HUDEP-2 (cell line): Measurements from ENCODE around the gene DSCAML1.

Experiments
- DNase-seq, 76 experiments: peaks; one replicate each; lab custom pipeline; 2025; ENCODE audit not compliant: unreplicated experiment in 76 of 76; lab: John Stamatoyannopoulos, UW

Gene DSCAML1

DNA sequence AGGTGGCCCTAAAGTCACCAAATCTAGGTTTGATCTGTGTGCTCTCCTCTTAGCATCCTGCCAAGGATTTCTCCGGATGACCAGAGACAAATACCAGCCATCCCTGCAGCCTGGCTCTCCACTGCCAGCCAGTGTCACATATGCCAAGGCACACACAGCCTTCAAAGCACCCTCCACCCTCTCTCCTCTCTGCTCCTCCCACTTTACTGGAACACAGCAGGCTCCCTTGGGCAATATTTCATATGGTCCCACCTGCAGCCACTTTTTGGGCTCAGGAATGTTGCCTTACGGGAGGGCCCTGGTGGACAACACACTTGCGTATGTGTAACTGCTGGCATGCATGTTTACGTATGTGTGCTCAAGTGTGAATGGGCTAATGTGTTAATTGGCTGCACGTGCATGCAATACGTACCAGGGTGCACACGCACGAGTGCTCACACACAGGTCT is 285.5 kb downstream of the DSCAML1 start:
- no peak for DNase-seq

- no peak for DNase-seq
Observed at GRCh38 chr11:117510646-117511045, 286.4 kb downstream of the DSCAML1 start.

- DNase-seq, result no peak
Observed at GRCh38 chr11:117509543-117509942, 287.5 kb downstream of the DSCAML1 start.

DNA sequence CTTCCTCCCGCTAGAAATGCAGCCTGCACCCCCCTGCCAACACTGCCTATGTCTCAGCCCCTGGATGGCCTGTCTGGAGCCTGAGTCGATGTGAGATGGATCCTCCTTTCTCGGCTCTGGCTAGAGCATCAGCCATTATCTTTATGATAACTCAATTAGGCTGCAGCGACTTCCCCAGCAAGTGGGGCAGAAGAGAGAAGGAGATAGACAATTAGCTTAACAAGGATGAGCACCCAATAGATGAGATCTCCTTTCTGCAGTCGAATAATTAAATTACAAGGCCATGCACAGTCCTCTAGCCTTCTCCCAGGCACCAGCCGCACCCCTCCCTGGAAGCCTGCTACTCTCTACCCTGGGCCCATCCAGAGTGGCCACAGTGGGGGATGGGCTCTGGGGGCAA is 290.0 kb downstream of the DSCAML1 start:
- no peak for DNase-seq

DNA sequence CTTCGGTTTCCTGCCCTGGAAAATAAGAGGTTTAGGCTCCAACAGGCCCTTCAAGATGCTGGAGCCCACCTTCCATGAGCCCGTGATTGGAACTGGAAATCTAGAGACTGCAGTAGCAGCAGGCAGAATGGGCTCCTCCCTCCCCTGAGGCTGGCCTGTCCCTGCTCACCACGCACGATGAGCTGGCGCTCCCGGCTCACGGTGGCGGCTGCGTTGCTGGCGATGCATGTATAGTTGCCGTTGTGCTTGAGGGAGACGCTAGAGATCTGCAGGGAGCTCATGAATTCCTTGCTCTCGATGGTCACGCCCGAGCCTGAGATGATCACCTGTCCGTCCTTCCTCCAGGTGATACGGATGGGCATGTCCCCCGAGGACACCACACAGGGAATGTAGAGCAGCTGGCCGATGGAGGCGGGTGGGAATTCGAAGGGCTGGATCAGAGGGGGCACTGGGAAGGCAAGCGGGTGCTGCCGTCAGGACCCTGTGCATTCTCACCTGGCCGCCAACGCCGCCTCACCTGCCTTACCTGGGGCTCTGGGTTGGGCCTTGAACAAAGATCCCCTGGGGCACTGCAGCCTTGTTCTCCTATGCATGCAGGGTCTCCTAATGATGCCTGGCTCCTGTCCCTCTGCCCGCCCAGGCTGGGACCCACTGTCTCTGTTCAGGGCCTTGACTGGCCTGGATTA is 291.6 kb downstream of the DSCAML1 start:
- no peak for DNase-seq

DNA sequence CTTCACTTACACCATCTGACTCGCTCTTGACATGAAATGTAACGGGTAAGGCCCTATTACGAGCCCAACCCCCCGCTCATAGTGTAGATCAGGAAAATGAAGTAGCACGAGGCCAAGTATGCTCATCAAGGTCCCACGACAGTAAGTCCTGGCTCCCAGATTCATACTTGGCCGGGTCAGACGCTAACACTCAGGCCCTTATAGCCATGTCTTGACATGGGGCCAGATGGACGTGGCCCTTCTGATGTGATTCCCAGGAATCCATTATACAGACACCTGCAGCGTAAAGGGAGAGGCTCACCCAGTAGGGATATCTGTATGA is 294.3 kb downstream of the DSCAML1 start:
- DNase-seq, result no peak

- DNase-seq, result no peak
Observed at GRCh38 chr11:117502015-117502778, 294.8 kb downstream of the DSCAML1 start.

- DNase-seq, result no peak
Observed at GRCh38 chr11:117501237-117501898, 295.6 kb downstream of the DSCAML1 start.

DNA sequence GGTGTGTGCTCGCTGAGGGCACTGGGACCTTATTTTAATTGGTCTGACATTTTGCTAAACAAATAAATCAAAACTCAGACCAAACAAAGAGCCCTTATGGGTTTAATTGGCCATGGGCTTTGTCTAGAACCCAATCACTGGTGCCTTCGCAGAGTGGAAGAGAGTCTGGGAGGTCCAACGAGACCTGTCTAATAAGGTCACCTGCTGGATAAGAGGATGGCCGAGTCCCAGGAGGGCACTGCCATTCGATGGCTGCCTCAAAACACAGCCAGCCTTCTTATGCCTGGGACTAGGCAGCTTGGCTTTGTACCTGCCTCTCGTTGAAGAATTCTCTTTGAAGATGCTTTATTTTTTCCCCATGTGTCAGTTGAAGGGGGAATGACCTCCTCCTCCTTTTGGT is 298.2 kb downstream of the DSCAML1 start:
- DNase-seq, result no peak

GRCh38 chr11:117497206-117497951 is 299.6 kb downstream of the DSCAML1 start:
- no peak for DNase-seq

GRCh38 chr11:117495357-117495756 is 301.7 kb downstream of the DSCAML1 start:
- no peak for DNase-seq

DNA sequence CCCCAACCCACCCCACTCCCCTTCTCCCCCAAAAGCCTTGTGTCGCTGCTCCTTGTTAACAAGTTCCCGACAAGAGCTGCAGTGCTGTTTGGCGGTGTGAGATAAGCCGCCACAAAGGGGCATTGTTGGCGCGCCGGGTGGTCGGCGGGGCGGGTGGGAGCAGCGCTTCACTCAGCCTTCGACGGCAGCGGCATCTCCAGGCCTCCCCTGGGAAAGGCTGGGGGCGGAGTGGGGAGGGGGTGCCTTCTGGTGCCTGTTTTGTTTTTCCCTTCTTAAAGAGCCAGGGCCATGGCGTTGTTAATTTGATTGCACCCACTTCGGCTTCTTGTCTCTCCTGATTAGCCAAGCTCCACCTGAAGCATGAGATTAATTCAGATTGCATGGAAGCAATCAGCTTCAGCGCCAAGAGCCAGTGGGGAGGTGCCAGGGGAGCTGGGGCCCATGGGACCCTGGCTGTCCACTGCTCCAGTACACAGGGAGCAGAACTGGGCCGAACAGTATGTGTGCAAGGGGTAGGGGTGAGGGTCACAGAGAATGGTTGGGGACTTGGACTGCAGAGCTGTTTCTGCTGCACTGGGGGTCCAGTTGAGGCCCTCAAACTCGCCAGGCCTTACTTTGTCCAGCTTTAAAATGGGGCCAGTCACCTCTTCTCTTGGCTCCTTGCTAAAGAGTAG is 304.3 kb downstream of the DSCAML1 start:
- DNase-seq, result no peak

- no peak for DNase-seq
Observed at GRCh38 chr11:117490911-117491310, 306.1 kb downstream of the DSCAML1 start.

DNA sequence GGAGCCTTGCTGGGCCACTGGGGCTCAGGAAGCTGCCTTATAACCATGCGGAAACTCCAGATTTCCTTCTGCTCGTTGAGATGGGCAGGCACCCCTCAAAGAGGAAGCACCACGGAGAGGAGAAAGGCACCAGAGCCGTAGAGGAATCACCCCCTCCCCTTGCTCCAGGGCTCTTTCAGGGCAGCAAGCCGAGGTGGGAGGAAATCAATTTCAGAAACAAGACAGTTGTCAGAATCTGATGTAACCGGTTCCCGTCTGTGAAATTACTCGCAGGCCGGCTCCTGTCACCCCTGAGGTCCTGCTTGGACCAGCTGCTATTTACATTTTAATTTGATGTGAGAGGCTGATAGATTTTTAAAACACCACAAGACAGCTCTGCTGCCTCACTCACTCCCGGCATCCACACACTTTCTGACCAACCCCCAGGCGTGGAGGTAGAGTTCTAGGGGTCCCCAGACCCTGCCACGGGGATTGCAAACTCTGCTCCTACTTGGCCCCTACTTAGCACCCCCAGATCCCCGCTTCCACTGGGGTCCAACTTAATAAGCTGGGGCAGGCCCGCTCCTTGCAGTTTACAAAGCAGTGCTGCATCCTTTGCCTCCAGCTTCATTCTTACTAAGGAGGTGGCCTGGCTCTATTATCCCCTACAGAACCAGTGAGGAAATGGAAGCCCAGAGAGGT is 306.9 kb downstream of the DSCAML1 start:
- no peak for DNase-seq

DNA sequence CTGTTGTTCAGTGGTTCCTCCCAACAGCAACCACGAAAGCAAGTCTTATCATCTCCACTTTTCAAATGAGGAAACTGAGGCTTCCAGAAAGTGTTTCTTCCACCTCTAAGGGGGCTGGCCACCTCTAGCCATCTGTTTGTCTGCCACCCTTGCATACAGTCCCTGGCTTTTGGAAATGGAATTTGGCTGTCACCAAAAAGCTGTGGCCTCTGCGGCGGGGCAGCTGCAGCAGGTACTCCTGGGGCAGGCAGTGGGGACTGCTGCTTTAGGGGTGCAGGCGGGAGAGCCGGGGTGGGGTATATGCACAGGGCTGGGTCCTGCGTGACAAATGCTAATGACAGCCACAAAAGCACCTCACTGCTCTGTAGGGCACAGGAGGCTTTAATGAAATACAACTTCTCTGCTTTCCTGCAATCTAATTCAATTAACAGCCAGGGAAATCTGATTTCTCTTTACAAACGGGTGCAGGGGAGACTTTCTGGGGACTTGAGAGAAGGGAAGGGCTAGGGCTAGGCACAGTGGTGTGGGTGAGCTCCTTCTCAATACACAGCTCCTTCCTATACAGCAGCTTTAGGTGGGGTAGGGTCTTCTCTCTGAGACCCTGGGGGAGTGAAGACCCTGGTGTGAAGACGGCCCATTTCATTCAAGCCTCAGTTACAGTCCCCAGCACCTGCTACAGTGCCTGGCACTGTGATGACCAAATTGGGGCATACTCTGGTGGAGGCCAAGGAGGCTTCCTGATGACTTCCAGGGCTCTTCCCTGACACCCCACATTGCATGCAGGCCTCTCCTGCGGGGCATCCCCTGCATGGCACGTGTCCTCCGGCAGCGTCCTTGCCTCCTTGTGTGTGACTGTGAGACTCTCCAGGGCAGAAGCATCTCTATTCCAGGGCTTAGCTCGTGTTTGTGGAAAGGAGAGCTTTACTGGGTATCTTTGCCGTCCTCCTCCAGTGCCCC is 307.7 kb downstream of the DSCAML1 start:
- no peak for DNase-seq

- no peak for DNase-seq
Observed at GRCh38 chr11:117486059-117486458, 311.0 kb downstream of the DSCAML1 start.

DNA sequence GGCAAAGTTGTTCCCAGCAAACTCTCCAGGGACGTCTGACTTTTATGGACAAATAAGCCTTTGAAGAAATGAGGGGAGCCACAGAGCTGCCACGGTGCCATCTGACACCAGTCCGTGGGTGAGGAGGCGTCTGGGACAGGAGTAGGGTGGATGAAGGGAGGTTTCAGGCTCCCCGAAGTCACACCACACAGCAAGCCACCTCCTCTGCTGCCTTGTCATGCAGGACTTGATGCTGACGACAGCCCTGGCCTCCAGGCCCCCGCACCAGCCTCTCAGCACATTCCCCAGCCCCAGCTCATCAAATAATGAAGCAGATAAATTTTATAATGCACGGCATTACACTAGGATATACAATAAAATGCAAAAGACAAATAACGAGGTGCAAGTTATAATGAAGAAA is 312.9 kb downstream of the DSCAML1 start:
- DNase-seq, result no peak

- no peak for DNase-seq
Observed at GRCh38 chr11:117483372-117483771, 313.6 kb downstream of the DSCAML1 start.

DNA sequence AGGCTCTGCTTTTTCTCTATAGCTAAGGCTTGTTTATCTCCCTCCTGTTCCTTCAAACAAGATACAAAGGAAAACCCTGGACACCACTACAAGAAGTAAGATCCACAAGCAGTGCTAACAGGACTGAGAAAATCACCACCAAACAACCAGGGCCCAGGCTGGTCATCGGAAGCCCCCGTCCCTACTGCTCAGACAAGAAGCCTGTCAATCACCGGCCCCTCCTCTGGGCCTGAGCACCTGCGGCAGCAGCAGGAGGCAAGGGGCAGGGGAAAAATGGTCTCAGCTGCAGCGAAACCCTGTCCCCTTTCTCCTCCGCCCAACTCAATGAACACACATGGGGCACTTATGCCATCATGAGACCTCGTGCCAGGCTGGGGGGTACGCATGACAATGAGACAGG is 314.1 kb downstream of the DSCAML1 start:
- no peak for DNase-seq
